ENCODE measurements around the gene MAP3K2.

DNA sequence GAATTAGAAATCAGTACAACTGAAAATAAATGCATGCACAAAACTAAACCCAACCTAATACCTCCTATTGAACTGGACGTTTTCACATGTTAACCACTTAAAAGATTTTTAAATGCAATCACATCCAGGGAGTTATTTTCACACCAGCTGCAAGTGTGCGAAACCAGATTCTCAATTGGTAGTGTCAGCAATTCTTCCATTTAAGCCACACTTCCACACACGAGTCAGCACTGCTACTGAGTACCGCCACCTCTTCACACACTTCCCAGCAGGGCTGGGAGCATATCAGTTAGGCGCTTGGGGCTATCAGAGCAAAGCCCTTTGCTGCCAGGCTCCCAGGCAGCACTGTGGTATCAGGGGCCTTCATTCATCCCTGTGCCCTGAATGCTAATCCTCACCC lies 108.0 kb downstream of the MAP3K2 start:
- TF ChIP-seq POLR2AphosphoS5 (IDR thresholded peaks at IDR 0.05; ENCODE audit: insufficient read depth in 1 of 2, low read depth in 1 of 2) (no peak), POLR2A (IDR thresholded peaks at IDR 0.05) (no peak)
- TF ChIP-seq, protein P1, sequence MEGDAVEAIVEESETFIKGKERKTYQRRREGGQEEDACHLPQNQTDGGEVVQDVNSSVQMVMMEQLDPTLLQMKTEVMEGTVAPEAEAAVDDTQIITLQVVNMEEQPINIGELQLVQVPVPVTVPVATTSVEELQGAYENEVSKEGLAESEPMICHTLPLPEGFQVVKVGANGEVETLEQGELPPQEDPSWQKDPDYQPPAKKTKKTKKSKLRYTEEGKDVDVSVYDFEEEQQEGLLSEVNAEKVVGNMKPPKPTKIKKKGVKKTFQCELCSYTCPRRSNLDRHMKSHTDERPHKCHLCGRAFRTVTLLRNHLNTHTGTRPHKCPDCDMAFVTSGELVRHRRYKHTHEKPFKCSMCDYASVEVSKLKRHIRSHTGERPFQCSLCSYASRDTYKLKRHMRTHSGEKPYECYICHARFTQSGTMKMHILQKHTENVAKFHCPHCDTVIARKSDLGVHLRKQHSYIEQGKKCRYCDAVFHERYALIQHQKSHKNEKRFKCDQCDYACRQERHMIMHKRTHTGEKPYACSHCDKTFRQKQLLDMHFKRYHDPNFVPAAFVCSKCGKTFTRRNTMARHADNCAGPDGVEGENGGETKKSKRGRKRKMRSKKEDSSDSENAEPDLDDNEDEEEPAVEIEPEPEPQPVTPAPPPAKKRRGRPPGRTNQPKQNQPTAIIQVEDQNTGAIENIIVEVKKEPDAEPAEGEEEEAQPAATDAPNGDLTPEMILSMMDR (IDR thresholded peaks at IDR 0.05), result no peak
